Prostate gland (tissue), 2 donors: ENCODE data around the gene TBC1D32. TPM values are rescaled to one million over a fixed set of nuclear protein-coding genes. Genes with fewer than 3 reads are reported as not detected.
"Not testable (repeated sequence)": the region's sequence is repeated elsewhere in the genome, so short reads cannot be mapped to it uniquely, and the experiment has no call there.

Experiments
- DNase-seq: peaks from one replicate; pipeline ENCODE4 v3.0.0-alpha.2; 2019; ENCODE audit warnings: low spot score
- H3K27ac ChIP-seq, 2 donors: fragments of 200-600 bp; sonication (generic); 2 replicates each; pipeline ENCODE4 v1.5.1; 2017 to 2019
- H3K27me3 ChIP-seq: fragments of 200-600 bp; sonication (generic); replicated peaks from 2 replicates; pipeline ENCODE4 v1.5.1; 2019; ENCODE audit not compliant: insufficient read depth
- H3K36me3 ChIP-seq, 2 donors: fragments of 200-600 bp; sonication (generic); 1 replicate in 1 of 2; 2 replicates in 1 of 2; pipeline versions ENCODE4 v1.5.1 to v1.8.1; 2017 to 2019
- H3K4me1 ChIP-seq: fragments of 200-600 bp; sonication (generic); replicated peaks from 2 replicates; pipeline ENCODE4 v1.5.1; 2019
- H3K4me3 ChIP-seq, 2 donors: fragments of 200-600 bp; sonication (generic); 2 replicates each; pipeline ENCODE4 v1.5.1; 2017 to 2019
- H3K9me3 ChIP-seq: fragments of 200-600 bp; sonication (generic); 2 replicates; pipeline ENCODE4 v1.5.1; 2017
- POLR2A ChIP-seq: fragments of 450-650 bp; IDR thresholded peaks from one replicate; pipeline ENCODE4 v1.6.1; 2016; ENCODE audit warnings: antibody characterized with exemption, mild to moderate bottlenecking
- POLR2AphosphoS5 ChIP-seq: sonication (generic); formaldehyde crosslinking; IDR thresholded peaks from one replicate; pipeline ENCODE4 v1.6.1; 2017; ENCODE audit warnings: antibody characterized with exemption
- WGBS: methylation state at CpG from one replicate; pipeline ENCODE4 v1.1.5; 2018; 5-methylcytosine and 5-hydroxymethylcytosine counted together
- intact Hi-C: fragments of 100-400 bp; cut with DNase I; formaldehyde crosslinking; loops from one replicate; pipeline ENCODE4 v1.14.2; 2022
- total RNA-seq, 2 donors: library from RNA; depleted of rRNA; stranded (reverse); fragments of >200 nt; gene quantifications; one replicate each; pipeline ENCODE4 v1.1.0, GENCODE V29; 2016
- TF ChIP-seq, protein P1 (sequence below), 4 experiments: fragments of 200-600 bp in 2 of 4; fragments of 450-650 bp in 2 of 4; sonication (generic) in 2 of 4; IDR thresholded peaks; 1 replicate in 3 of 4; 2 replicates in 1 of 4; pipeline ENCODE4 v1.5.1; 2016 to 2019; ENCODE audit warnings: antibody characterized with exemption in 4 of 4, mild to moderate bottlenecking in 2 of 4, moderate library complexity in 2 of 4

Gene TBC1D32
- total RNA-seq, 2 donors from 2014 or later = 10.7 to 11.1 TPM

DNA sequence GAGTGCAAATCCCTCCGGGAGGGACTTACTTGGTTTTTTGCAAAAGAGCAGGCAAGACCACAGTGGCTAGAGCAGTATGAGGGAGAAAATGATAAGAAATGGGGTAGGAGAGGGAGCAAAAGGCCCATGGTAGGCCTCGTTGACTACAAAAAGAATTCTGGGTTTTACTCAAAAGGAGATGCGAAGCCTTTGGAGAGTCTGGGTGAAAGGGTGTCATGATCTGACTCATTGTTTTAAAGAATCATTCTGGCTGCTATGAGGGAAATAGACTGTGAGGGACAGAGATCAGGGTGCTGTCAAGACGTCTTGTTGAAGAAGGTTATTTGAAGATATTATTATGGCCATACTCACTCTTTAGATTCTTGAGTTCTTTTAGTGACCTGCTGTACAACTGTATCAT lies 13.0 kb downstream of the TBC1D32 start:
- Histone ChIP-seq H3K4me1 (no peaks in the 10 kb centered on the region), H3K27me3 (no peaks in the 10 kb centered on the region), H3K36me3 (no peaks in the 10 kb centered on the region), H3K4me3 (no peak overlapping the region), H3K9me3 (no peaks in the 10 kb centered on the region), H3K27ac (no peak overlapping the region)
- DNase-seq = no peak
- intact Hi-C loops = no loop called here
- 89% methylated on average over 4 of the region's 4 CpGs for WGBS
- TF ChIP-seq, protein P1, sequence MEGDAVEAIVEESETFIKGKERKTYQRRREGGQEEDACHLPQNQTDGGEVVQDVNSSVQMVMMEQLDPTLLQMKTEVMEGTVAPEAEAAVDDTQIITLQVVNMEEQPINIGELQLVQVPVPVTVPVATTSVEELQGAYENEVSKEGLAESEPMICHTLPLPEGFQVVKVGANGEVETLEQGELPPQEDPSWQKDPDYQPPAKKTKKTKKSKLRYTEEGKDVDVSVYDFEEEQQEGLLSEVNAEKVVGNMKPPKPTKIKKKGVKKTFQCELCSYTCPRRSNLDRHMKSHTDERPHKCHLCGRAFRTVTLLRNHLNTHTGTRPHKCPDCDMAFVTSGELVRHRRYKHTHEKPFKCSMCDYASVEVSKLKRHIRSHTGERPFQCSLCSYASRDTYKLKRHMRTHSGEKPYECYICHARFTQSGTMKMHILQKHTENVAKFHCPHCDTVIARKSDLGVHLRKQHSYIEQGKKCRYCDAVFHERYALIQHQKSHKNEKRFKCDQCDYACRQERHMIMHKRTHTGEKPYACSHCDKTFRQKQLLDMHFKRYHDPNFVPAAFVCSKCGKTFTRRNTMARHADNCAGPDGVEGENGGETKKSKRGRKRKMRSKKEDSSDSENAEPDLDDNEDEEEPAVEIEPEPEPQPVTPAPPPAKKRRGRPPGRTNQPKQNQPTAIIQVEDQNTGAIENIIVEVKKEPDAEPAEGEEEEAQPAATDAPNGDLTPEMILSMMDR (IDR thresholded peaks at IDR 0.05) = no peak

DNA sequence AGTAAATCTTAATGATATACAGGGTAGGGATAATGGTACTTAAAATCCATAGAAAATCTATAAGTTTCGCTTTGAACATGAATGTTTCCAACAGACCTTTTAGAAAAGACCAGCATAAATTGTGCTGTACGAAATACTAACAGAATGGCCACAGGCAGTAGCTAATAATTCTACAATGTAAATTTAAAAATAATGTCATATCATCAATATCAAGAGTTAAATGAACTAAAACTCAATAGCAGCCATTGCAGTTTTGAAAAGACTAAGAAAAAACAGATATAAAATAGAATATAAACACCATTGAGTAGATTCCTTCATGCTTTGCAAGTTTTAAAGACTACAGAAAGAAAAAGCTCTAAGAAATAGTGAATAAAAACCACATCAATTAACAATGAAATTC lies 14.7 kb downstream of the TBC1D32 start:
- no peaks in the 10 kb centered on the region for H3K27me3 ChIP-seq
- H3K27ac ChIP-seq = no peak overlapping the region
- H3K36me3 ChIP-seq = no peaks in the 10 kb centered on the region
- H3K4me1 ChIP-seq = no peaks in the 10 kb centered on the region
- TF ChIP-seq, protein P1 (IDR thresholded peaks at IDR 0.05) = no peak
- no peak for TF ChIP-seq POLR2AphosphoS5
- TF ChIP-seq POLR2A = no peak
- no peak overlapping the region for H3K4me3 ChIP-seq
- intact Hi-C loops = no loop called here
- DNase-seq = no peak
- 96% methylated on average over 2 of the region's 2 CpGs for WGBS
- no peaks in the 10 kb centered on the region for H3K9me3 ChIP-seq

DNA sequence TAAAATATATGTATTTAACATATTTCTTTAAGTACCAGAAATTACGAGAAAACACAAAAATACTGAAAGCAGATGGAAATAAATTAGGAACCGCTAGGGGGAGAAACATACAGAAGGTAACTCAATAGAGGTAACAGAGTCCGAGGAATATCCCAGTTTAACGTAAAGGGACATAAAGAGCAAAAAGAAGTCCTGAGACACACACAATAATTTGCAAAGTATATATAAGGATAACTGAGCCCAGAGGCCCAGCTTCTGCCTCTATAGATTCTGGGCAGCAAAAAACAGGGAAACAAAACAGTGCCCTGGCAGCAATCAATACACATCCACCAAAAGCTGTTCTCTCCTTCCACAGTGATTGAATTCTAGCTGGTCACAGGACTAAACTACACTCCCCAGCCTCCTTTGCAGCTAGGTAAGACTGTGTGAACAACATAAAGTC lies 15.1 kb downstream of the TBC1D32 start:
- Histone ChIP-seq H3K4me3 (no peak overlapping the region), H3K27ac (no peak overlapping the region), H3K9me3 (no peaks in the 10 kb centered on the region), H3K27me3 (no peaks in the 10 kb centered on the region), H3K36me3 (no peaks in the 10 kb centered on the region), H3K4me1 (no peaks in the 10 kb centered on the region)
- DNase-seq = no peak
- intact Hi-C loops = no loop called here
- WGBS = 35% methylated on average over 4 of the region's 4 CpGs
- no peak for TF ChIP-seq POLR2A
- TF ChIP-seq, protein P1 (IDR thresholded peaks at IDR 0.05) = peak in 3 of 4 experiments; percentile 32 to 43 (median 41)

DNA sequence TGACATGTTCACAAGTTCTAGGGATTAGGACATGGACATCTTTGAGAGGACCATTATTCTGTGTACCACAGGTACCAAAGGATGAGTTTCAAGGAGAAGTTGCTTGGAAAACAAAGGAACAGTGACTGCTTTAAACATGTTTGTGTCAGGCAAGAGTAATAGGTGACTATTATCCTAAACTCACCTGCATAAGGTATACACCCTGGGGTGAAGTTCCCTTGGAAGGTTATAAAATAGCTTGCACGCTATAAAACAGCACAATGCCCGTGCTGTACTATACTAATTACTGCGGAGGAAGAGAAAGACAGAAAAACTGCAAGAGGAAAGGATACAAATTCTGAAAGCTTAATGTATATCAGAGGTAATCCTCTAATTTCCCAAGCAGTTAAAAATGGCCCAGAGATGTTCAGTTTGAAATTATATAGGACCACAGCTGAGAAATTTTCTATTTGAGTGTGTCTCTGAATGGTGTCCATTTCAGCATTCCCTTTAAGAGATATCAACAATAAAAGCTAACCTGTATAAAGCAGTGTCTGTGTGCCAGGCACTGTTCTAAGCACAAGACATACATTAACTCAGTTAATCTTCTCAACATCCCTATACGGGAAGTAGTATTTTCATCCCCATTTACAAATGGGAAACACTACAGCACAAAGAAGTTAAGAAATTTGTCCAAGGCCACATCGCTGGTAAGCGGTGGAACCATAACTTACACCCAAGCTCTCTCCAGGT lies 19.7 kb downstream of the TBC1D32 start:
- no peaks in the 10 kb centered on the region for H3K27me3 ChIP-seq
- H3K4me3 ChIP-seq = no peak overlapping the region
- no peak for DNase-seq
- no peak for TF ChIP-seq POLR2AphosphoS5
- no peak for TF ChIP-seq POLR2A
- TF ChIP-seq, protein P1 (IDR thresholded peaks at IDR 0.05) = no peak
- intact Hi-C loops = no loop called here
- 81% methylated on average over 6 of the region's 6 CpGs for WGBS
- H3K27ac ChIP-seq = no peak overlapping the region
- no peaks in the 10 kb centered on the region for H3K36me3 ChIP-seq
- H3K9me3 ChIP-seq = no peaks in the 10 kb centered on the region
- no peaks in the 10 kb centered on the region for H3K4me1 ChIP-seq

DNA sequence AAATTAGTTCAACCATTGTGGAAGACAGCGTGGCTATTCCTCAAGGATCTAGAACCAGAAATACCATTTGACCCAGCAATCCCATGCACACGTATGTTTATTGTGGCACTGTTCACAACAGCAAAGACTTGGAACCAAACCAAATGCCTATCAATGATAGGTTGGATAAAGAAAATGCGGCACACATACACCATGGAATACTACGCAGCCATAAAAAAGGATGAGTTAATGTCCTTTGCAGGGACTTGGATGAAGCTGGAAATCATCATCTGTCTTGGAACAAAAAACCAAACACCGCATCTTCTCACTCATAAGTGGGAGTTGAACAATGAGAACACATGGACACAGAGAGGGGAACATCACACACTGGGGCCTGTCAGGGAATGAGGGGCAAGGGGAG lies 22.5 kb downstream of the TBC1D32 start:
- H3K27ac ChIP-seq, H3K9me3 ChIP-seq, H3K36me3 ChIP-seq, H3K27me3 ChIP-seq, H3K4me3 ChIP-seq, H3K4me1 ChIP-seq, DNase-seq, intact Hi-C loops: not testable (repeated sequence)
- WGBS = 94% methylated on average over 5 of the region's 5 CpGs
